ENCODE data around the gene YBEY. TPM values are rescaled to one million over a fixed set of nuclear protein-coding genes. Genes with fewer than 3 reads are reported as not detected.

Gene YBEY
- total RNA-seq, 4 donors from 2014 or later = 12.6 to 25.4 (median 21.0) TPM

- TF ChIP-seq CTCF (IDR thresholded peaks at IDR 0.05) (no peak), POLR2A (IDR thresholded peaks at IDR 0.05) (no peak)
- H3K27me3 ChIP-seq = no peaks in the 10 kb centered on the region
- no peak for DNase-seq
- 91 to 98% methylated on average over 13 to 14 of the region's 14 CpGs for WGBS, 2 donors
- intact Hi-C loops (cut with DNase I) = no loop called here
- no peaks in the 10 kb centered on the region for H3K9me3 ChIP-seq
- no peaks in the 10 kb centered on the region for H3K4me1 ChIP-seq
- no peaks in the 10 kb centered on the region for H3K36me3 ChIP-seq
- H3K27ac ChIP-seq = no peak overlapping the region
- H3K4me3 ChIP-seq (replicated peaks in 1 of 3) = no peak overlapping the region
These were observed 30.7 kb downstream of the YBEY start for GRCh38 chr21:46316708-46317324.

GRCh38 chr21:46317710-46318463, 31.7 kb downstream of the YBEY start:
- no peak for TF ChIP-seq POLR2A (IDR thresholded peaks at IDR 0.05)
- TF ChIP-seq CTCF (IDR thresholded peaks at IDR 0.05) = no peak
- peak; percentile 25 to 36 for DNase-seq
- intact Hi-C loops (cut with DNase I) = no loop called here
- no peaks in the 10 kb centered on the region for H3K9me3 ChIP-seq
- no peak overlapping the region for H3K4me3 ChIP-seq (replicated peaks in 1 of 3)
- no peaks in the 10 kb centered on the region for H3K36me3 ChIP-seq
- no peak overlapping the region for H3K27ac ChIP-seq
- peaks cover 6 to 9% of the 10 kb centered on the region in 2 donors for H3K4me1 ChIP-seq
- H3K27me3 ChIP-seq = no peaks in the 10 kb centered on the region
- WGBS, 2 donors = 45 to 82% methylated on average over 8 to 12 of the region's 20 CpGs

GRCh38 chr21:46318464-46318845, 32.3 kb downstream of the YBEY start:
- Histone ChIP-seq H3K4me1 (peaks cover 9 to 13% of the 10 kb centered on the region in 2 donors), H3K27ac (no peak overlapping the region), H3K27me3 (no peaks in the 10 kb centered on the region), H3K9me3 (no peaks in the 10 kb centered on the region), H3K4me3 (replicated peaks in 1 of 3) (no peak overlapping the region), H3K36me3 (no peaks in the 10 kb centered on the region)
- 77 to 82% methylated on average over 3 to 4 of the region's 4 CpGs for WGBS, 2 donors
- TF ChIP-seq POLR2A (IDR thresholded peaks at IDR 0.05) (no peak), CTCF (IDR thresholded peaks at IDR 0.05) (no peak)
- DNase-seq = no peak
- intact Hi-C loops (cut with DNase I) = no loop called here

- Histone ChIP-seq H3K4me3 (replicated peaks in 1 of 3) (no peak overlapping the region), H3K27ac (no peak overlapping the region), H3K9me3 (no peaks in the 10 kb centered on the region), H3K27me3 (no peaks in the 10 kb centered on the region), H3K4me1 (peaks cover 9 to 13% of the 10 kb centered on the region in 2 donors), H3K36me3 (no peaks in the 10 kb centered on the region)
- 95 to 98% methylated on average over 7 of the region's 7 CpGs for WGBS, 2 donors
- TF ChIP-seq POLR2A (IDR thresholded peaks at IDR 0.05) (no peak), CTCF (IDR thresholded peaks at IDR 0.05) (no peak)
- DNase-seq = no peak
- intact Hi-C loops (cut with DNase I) = no loop called here
These were observed 33.0 kb downstream of the YBEY start for GRCh38 chr21:46319186-46319585.

- H3K27ac ChIP-seq = no peak overlapping the region
- no peaks in the 10 kb centered on the region for H3K36me3 ChIP-seq
- H3K4me3 ChIP-seq (replicated peaks in 1 of 3) = no peak overlapping the region
- no peak for DNase-seq
- WGBS, 2 donors = 68 to 74% methylated on average over 4 of the region's 4 CpGs
- H3K9me3 ChIP-seq = no peaks in the 10 kb centered on the region
- TF ChIP-seq POLR2A (IDR thresholded peaks at IDR 0.05) (no peak), CTCF (IDR thresholded peaks at IDR 0.05) (no peak)
- H3K27me3 ChIP-seq = no peaks in the 10 kb centered on the region
- H3K4me1 ChIP-seq = peaks cover 9 to 15% of the 10 kb centered on the region in 2 donors
- intact Hi-C loops (cut with DNase I) = loop anchor here (5.0 kb wide), 1 partner anchor 33 kb away; the partner anchor contains the start of genes MCM3AP and YBEY
These were observed 34.2 kb downstream of the YBEY start for GRCh38 chr21:46320331-46320801.

All from thyroid gland (tissue), 4 donors.